Astrocyte of the spinal cord (primary cell): ENCODE data around the gene MYRIP.
"Not testable (repeated sequence)": the region's sequence is repeated elsewhere in the genome, so short reads cannot be mapped to it uniquely, and the experiment has no call there.

Experiments
- DNase-seq: peaks from one replicate; pipeline ENCODE4 v3.0.0; 2011; ENCODE audit warnings: low read depth, low spot score
- H3K4me3 ChIP-seq: 2 replicates; pipeline ENCODE4 v1.5.1; 2011; ENCODE audit warnings: low read depth, mild to moderate bottlenecking, low read length, moderate library complexity
- CTCF ChIP-seq: IDR thresholded peaks from 2 replicates; pipeline ENCODE4 v1.5.1; 2012; ENCODE audit warnings: low read depth, mild to moderate bottlenecking, low read length, inconsistent platforms
- in situ Hi-C: cut with HindIII; loops from 2 replicates; pipeline ENCODE4 v1.10.0; 2017; ENCODE audit warnings: low sequenced_read_pairs

The MYRIP gene

DNA sequence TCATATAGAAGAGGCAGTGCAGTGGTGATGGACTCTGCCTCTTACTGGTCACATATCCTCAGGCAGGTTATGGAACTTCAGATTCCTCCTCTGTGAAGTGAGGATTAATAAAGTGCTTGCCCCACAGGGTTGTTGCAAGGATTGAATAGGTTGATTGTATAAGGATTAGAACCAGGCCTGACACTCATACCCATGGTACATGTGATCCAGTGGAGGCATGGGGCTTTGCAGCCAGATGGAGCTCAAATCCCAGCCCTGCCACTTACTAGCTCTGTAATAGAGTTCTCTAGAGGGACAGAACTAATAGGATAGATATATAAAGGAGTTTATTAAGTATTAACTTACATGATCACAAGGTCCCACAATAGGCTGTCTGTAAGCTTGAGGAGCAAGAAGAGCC lies 315.5 kb downstream of the MYRIP start:
- no peak for DNase-seq
- H3K4me3 ChIP-seq: no peak overlapping the region
- in situ Hi-C loops: no loop called here

DNA sequence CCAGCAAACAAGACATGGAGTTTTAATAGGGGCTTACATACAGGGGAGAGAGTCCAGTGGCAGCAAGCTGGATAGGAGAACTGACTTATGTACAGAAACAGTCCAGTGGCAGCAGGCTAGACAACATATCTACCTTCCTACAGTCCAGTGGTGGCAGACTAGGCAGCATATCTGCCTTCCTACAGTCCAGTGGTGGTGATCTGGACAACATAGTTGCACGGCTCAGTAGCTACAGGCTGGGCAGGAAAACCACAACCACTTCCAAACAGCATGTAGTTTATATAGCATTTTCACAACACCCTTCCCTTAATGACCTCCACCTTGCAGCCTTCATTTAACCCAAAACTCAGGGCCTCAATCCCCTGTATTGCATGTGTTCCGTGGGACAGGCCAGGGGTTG lies 318.8 kb downstream of the MYRIP start:
- no peak for TF ChIP-seq CTCF
- in situ Hi-C loops: no loop called here
- H3K4me3 ChIP-seq: no peak overlapping the region
- DNase-seq: no peak

More for the DNA sequence above, 315.5 kb downstream of the MYRIP start:
- TF ChIP-seq CTCF: no peak

DNA sequence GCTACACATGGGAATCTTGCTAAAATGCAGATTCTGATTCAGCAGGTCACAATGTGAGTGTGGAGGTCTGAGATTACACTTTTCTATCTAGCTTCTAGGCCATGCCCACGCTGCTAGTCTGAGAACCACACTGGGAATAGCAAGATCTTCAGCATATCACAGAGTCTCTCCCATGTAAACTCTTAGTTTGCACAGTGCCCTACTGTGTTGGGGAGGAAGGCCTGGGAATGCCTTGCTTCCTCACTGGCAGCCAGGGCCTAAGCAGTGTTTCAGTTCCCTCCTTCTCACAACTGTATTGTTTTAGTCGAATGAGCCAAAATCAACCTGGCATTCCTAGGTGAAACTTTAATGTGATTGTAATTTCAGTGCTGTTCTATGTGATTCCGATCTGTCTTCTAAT lies 320.1 kb downstream of the MYRIP start:
- TF ChIP-seq CTCF: no peak
- DNase-seq: no peak
- no peak overlapping the region for H3K4me3 ChIP-seq
- in situ Hi-C loops: no loop called here

- TF ChIP-seq CTCF: no peak
- in situ Hi-C loops: no loop called here
- no peak for DNase-seq
- no peak overlapping the region for H3K4me3 ChIP-seq
These were observed 320.6 kb downstream of the MYRIP start for GRCh38 chr3:40129981-40130380.

GRCh38 chr3:40130721-40131120 lies 321.3 kb downstream of the MYRIP start:
- H3K4me3 ChIP-seq: no peak overlapping the region
- TF ChIP-seq CTCF: no peak
- no peak for DNase-seq
- in situ Hi-C loops: no loop called here

- DNase-seq, H3K4me3 ChIP-seq, in situ Hi-C loops: not testable (repeated sequence)
These were observed 324.6 kb downstream of the MYRIP start for GRCh38 chr3:40133886-40134575.

DNA sequence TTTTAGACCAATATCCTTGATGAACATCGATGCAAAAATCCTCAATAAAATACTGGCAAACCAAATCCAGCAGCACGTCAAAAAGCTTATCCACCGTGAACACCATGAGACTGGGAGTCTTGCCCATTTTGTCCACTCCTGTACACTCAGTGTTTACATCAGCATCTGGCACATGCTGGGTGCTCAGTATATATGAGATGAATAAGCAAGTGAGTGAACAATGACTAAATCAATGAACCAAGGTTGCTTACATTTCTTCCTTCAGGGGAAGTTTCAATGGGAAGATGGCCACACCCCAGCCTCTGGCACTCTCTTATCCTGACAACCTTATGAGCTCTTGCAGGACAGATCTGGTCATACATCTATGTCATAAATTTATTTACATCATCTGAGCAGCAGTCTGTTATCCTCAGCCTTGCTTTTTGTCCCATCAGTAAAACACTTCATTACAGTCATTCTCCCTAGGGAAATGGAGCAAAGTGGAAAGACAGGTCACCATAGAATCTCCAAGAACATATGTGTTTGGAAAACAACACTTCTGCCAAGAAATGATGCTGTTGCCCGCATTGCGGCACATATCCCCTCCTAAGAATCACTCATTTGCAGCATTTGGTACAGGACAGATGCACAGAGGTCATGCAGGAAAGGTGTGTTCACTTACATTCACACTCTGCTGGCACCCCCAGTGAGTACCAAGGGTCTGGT lies 328.3 kb downstream of the MYRIP start:
- in situ Hi-C loops: no loop called here
- TF ChIP-seq CTCF: no peak
- DNase-seq: peak; percentile 50
- H3K4me3 ChIP-seq: no peak overlapping the region
